HEK293T (cell line): Measurements from ENCODE around the gene ORMDL1.

Experiments used
- CTCF ChIA-PET: fragments of 350-600 bp; formaldehyde crosslinking; extraction: SDS; loops from one replicate; lab custom pipeline; 2021; ENCODE audit warnings: antibody characterized with exemption, inconsistent platforms; lab: Yijun Ruan, JAX
- POLR2A ChIA-PET: fragments of 350-600 bp; formaldehyde crosslinking; extraction: SDS; loops from one replicate; lab custom pipeline; 2020; ENCODE audit warnings: antibody characterized with exemption, inconsistent platforms; lab: Yijun Ruan, JAX
- DNase-seq: peaks from one replicate; pipeline ENCODE4 v3.0.0; 2012; ENCODE audit warnings: mixed read lengths; ENCODE audit errors: extremely low spot score
- ARNT ChIP-seq: fragments of 450-650 bp; IDR thresholded peaks from 2 replicates; pipeline ENCODE4 v1.6.1; 2017; ENCODE audit warnings: mild to moderate bottlenecking
- BHLHE40 ChIP-seq: fragments of 450-650 bp; IDR thresholded peaks from 2 replicates; pipeline ENCODE4 v1.6.1; 2016; ENCODE audit warnings: mild to moderate bottlenecking, moderate library complexity, borderline replicate concordance
- CTBP1 ChIP-seq: fragments of 450-650 bp; IDR thresholded peaks from 2 replicates; pipeline ENCODE4 v1.6.1; 2016; ENCODE audit warnings: borderline replicate concordance
- ELF4 ChIP-seq: fragments of 450-650 bp; IDR thresholded peaks from 2 replicates; pipeline ENCODE4 v1.6.1; 2017; ENCODE audit warnings: antibody characterized with exemption
- FOXA1 ChIP-seq: fragments of 450-650 bp; IDR thresholded peaks from 2 replicates; pipeline ENCODE4 v1.6.1; 2016; ENCODE audit warnings: mild to moderate bottlenecking
- FOXK2 ChIP-seq: fragments of 450-650 bp; IDR thresholded peaks from 2 replicates; pipeline ENCODE4 v1.6.1; 2016; ENCODE audit warnings: mild to moderate bottlenecking
- FOXM1 ChIP-seq: fragments of 450-650 bp; IDR thresholded peaks from 2 replicates; pipeline ENCODE4 v1.6.1; 2017; ENCODE audit warnings: mild to moderate bottlenecking, borderline replicate concordance
- HDGF ChIP-seq: fragments of 450-650 bp; IDR thresholded peaks from 2 replicates; pipeline ENCODE4 v1.6.1; 2017; ENCODE audit warnings: antibody characterized with exemption, borderline replicate concordance
- L3MBTL2 ChIP-seq: fragments of 450-650 bp; conservative IDR thresholded peaks from 2 replicates; pipeline ENCODE4 v1.6.1; 2016; ENCODE audit warnings: mild to moderate bottlenecking
- LEF1 ChIP-seq: fragments of 450-650 bp; IDR thresholded peaks from 2 replicates; pipeline ENCODE4 v1.6.1; 2017; ENCODE audit warnings: mild to moderate bottlenecking, borderline replicate concordance
- NFRKB ChIP-seq: fragments of 450-650 bp; IDR thresholded peaks from 2 replicates; pipeline ENCODE4 v1.6.1; 2016; ENCODE audit warnings: mild to moderate bottlenecking, moderate library complexity
- PKNOX1 ChIP-seq: fragments of 450-650 bp; IDR thresholded peaks from 2 replicates; pipeline ENCODE4 v1.6.1; 2016
- SP1 ChIP-seq: fragments of 450-650 bp; IDR thresholded peaks from 2 replicates; pipeline ENCODE4 v1.6.1; 2017
- SUZ12 ChIP-seq: fragments of 450-650 bp; IDR thresholded peaks from 2 replicates; pipeline ENCODE4 v1.6.1; 2016; ENCODE audit warnings: mild to moderate bottlenecking
- TARDBP ChIP-seq: fragments of 450-650 bp; IDR thresholded peaks from 2 replicates; pipeline ENCODE4 v1.6.1; 2016
- ZNF384 ChIP-seq: fragments of 450-650 bp; IDR thresholded peaks from 2 replicates; pipeline ENCODE4 v1.6.1; 2016

The ORMDL1 gene

GRCh38 chr2:189723192-189723591 lies 60.9 kb downstream of the ORMDL1 start:
- TF ChIP-seq NFRKB (no peak), PKNOX1 (no peak), SP1 (no peak), HDGF (no peak), FOXA1 (no peak), BHLHE40 (no peak), TARDBP (no peak), FOXK2 (no peak), CTBP1 (no peak), ARNT (no peak), ZNF384 (no peak), FOXM1 (no peak), SUZ12 (no peak), LEF1 (no peak), L3MBTL2 (no peak), ELF4 (no peak)
- DNase-seq = no peak
- ChIA-PET POLR2A (no interaction called here), CTCF (no interaction called here)
